DOHH2 (cell line): ENCODE results near the gene INTS3.
"Not testable (repeated sequence)": the region's sequence is repeated elsewhere in the genome, so short reads cannot be mapped to it uniquely, and the experiment has no call there.

Source experiments
- EZH2phosphoT487 ChIP-seq: fragments of 200-600 bp; sonication (generic); IDR thresholded peaks from 2 replicates; pipeline ENCODE4 v1.6.1; 2017; ENCODE audit warnings: borderline replicate concordance, mild to moderate bottlenecking, antibody characterized with exemption, low read length, moderate library complexity, mixed read lengths
- TF ChIP-seq, protein P1 (sequence below): fragments of 200-600 bp; sonication (generic); IDR thresholded peaks from one replicate; pipeline ENCODE4 v1.5.1; 2014; ENCODE audit warnings: antibody characterized with exemption, mild to moderate bottlenecking, low read depth, low read length; ENCODE audit not compliant: poor library complexity, severe bottlenecking

DNA sequence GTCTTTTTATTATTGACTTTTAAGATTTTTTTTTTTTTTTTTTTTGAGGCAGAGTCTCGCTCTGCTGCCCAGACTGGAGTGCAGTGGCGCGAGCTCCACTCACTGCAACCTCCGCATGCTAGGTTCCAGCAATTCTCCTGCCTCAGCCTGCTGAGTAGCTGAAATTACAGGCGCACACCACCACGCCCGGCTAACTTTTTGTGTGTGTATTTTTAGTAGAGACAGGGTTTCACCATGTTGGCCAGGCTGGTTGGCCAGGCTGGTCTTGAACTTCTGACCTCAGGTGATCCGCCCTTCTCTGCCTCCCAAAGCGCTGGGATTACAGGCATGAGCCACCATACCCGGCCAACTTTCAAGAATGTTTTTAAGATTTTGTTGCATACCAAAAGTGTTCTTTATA lies 38.8 kb downstream of the INTS3 start:
- TF ChIP-seq, protein P1, sequence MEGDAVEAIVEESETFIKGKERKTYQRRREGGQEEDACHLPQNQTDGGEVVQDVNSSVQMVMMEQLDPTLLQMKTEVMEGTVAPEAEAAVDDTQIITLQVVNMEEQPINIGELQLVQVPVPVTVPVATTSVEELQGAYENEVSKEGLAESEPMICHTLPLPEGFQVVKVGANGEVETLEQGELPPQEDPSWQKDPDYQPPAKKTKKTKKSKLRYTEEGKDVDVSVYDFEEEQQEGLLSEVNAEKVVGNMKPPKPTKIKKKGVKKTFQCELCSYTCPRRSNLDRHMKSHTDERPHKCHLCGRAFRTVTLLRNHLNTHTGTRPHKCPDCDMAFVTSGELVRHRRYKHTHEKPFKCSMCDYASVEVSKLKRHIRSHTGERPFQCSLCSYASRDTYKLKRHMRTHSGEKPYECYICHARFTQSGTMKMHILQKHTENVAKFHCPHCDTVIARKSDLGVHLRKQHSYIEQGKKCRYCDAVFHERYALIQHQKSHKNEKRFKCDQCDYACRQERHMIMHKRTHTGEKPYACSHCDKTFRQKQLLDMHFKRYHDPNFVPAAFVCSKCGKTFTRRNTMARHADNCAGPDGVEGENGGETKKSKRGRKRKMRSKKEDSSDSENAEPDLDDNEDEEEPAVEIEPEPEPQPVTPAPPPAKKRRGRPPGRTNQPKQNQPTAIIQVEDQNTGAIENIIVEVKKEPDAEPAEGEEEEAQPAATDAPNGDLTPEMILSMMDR, result not testable (repeated sequence)
- not testable (repeated sequence) for TF ChIP-seq EZH2phosphoT487
